Parathyroid adenoma (tissue), 2 donors: ENCODE results near the gene C1orf53.

Experiments used
- H2AFZ ChIP-seq: fragments of 300-600 bp; sonication (generic); one replicate; pipeline ENCODE4 v1.7.0; 2017; ENCODE audit warnings: antibody characterized with exemption, mild to moderate bottlenecking
- H3K27ac ChIP-seq: fragments of 300-600 bp; sonication (generic); one replicate; pipeline ENCODE4 v1.7.0; 2017
- H3K27me3 ChIP-seq: fragments of 300-600 bp; sonication (generic); one replicate; pipeline ENCODE4 v1.7.0; 2017; ENCODE audit warnings: low read length; ENCODE audit not compliant: control insufficient read depth, insufficient read depth
- H3K36me3 ChIP-seq: fragments of 300-600 bp; sonication (generic); one replicate; pipeline ENCODE4 v1.7.0; 2017; ENCODE audit warnings: low read length; ENCODE audit not compliant: control insufficient read depth, insufficient read depth
- H3K4me1 ChIP-seq: fragments of 300-600 bp; sonication (generic); one replicate; pipeline ENCODE4 v1.7.0; 2017; ENCODE audit warnings: control low read depth
- H3K4me2 ChIP-seq: fragments of 300-600 bp; sonication (generic); one replicate; pipeline ENCODE4 v1.7.0; 2017; ENCODE audit warnings: low read length
- H3K4me3 ChIP-seq: fragments of 300-600 bp; sonication (generic); one replicate; pipeline ENCODE4 v1.7.0; 2017; ENCODE audit warnings: low read depth, low read length
- H3K79me2 ChIP-seq: fragments of 300-600 bp; sonication (generic); one replicate; pipeline ENCODE4 v1.7.0; 2017; ENCODE audit warnings: control low read depth
- H3K9ac ChIP-seq: fragments of 300-600 bp; sonication (generic); one replicate; pipeline ENCODE4 v1.7.0; 2017; ENCODE audit warnings: mild to moderate bottlenecking
- H3K9me3 ChIP-seq: fragments of 300-600 bp; sonication (generic); one replicate; pipeline ENCODE4 v1.7.0; 2017; ENCODE audit warnings: low read length; ENCODE audit not compliant: control insufficient read depth
- TF ChIP-seq, protein P1 (sequence below): fragments of 300-600 bp; sonication (generic); IDR thresholded peaks from one replicate; pipeline ENCODE4 v1.7.0; 2017; ENCODE audit warnings: antibody characterized with exemption, mild to moderate bottlenecking
- donor health status: primary hyperparathyroidism.

Gene C1orf53

DNA sequence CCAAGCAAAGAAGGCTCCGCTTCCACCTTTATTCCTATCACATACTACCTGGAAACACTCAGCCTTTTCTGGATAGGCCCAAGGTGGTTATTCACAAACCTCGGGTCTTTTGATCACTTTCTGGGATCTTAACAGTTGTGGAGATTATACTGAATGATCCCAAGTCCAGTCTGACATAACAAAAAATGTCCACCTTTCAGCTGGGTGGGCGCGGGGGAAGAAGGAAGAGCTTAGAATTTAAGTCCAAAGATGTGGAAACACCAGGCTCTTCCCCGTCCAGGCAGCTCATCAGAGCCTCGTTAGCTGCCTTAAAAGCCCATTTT, 338 bp upstream of the C1orf53 start:
- no peaks in the 10 kb centered on the region for H3K9me3 ChIP-seq
- peak overlapping the region; percentile 81 for H3K27ac ChIP-seq
- peak overlapping the region; percentile 77 for H3K4me3 ChIP-seq
- H3K36me3 ChIP-seq: no peaks in the 10 kb centered on the region
- TF ChIP-seq, protein P1, sequence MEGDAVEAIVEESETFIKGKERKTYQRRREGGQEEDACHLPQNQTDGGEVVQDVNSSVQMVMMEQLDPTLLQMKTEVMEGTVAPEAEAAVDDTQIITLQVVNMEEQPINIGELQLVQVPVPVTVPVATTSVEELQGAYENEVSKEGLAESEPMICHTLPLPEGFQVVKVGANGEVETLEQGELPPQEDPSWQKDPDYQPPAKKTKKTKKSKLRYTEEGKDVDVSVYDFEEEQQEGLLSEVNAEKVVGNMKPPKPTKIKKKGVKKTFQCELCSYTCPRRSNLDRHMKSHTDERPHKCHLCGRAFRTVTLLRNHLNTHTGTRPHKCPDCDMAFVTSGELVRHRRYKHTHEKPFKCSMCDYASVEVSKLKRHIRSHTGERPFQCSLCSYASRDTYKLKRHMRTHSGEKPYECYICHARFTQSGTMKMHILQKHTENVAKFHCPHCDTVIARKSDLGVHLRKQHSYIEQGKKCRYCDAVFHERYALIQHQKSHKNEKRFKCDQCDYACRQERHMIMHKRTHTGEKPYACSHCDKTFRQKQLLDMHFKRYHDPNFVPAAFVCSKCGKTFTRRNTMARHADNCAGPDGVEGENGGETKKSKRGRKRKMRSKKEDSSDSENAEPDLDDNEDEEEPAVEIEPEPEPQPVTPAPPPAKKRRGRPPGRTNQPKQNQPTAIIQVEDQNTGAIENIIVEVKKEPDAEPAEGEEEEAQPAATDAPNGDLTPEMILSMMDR: no peak
- no peak overlapping the region for H3K9ac ChIP-seq
- no peaks in the 10 kb centered on the region for H3K27me3 ChIP-seq
- no peaks in the 10 kb centered on the region for H3K4me1 ChIP-seq
- no peaks in the 10 kb centered on the region for H3K79me2 ChIP-seq
- H3K4me2 ChIP-seq: peak overlapping the region; percentile 67
- H2AFZ ChIP-seq: peak overlapping the region; percentile 86

DNA sequence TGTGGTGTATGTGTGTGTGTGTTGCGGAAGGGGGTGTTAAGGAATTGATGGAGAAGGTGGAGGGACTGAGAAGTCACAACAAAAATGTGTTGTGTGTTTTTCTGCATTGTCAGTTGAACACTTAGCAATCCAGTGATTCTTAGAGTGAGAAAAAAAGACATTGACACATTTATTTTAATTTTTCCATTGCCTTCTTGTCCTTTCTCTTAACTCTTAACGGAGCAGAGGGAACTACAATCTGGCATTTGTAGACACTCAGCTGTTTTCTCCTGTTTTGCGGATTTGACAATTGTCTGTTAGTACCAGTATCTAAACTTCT, 725 bp downstream of the C1orf53 start:
- TF ChIP-seq, protein P1: no peak
- Histone ChIP-seq H3K4me3 (peak overlapping the region; percentile 77), H2AFZ (peak overlapping the region; percentile 82), H3K9me3 (no peaks in the 10 kb centered on the region), H3K36me3 (no peaks in the 10 kb centered on the region), H3K79me2 (no peaks in the 10 kb centered on the region), H3K4me1 (no peaks in the 10 kb centered on the region), H3K27me3 (no peaks in the 10 kb centered on the region), H3K27ac (no peak overlapping the region), H3K9ac (no peak overlapping the region), H3K4me2 (peak overlapping the region; percentile 67)

DNA sequence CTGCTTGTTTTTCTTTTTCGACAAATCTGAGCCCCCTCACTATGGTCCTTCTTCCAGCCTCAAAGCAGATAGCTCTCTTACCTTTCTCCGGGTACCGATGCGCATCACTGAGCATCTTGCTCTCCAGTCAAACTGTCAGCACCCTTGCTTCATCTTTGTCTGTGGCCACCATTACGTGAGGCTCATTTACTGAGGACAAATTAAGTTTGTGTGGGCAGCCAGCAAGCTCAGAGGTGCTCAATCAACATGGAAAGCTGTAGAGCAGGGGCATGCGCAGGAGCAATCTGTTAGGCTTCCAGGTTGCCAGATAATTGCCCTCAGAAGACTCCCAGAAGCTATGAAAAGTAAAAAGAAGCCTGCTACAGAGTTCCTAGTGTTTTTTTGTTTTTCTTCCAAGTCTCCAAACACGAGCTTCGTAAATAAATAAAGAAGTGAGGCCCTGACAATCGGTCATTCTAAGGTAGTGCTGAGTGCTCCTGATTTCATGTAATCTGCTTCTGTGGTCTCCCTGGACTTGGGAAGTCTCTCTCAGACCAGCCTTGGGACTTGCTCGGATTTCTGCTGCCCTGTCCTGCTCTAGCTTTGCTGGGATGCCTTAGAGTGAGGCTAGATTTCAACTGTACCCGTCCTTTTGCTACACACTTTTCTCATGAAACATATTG, 1.8 kb downstream of the C1orf53 start:
- Histone ChIP-seq H3K27ac (no peak overlapping the region), H3K27me3 (no peaks in the 10 kb centered on the region), H3K9ac (no peak overlapping the region), H3K4me1 (no peaks in the 10 kb centered on the region), H2AFZ (no peak overlapping the region), H3K4me2 (no peak overlapping the region), H3K36me3 (no peaks in the 10 kb centered on the region), H3K9me3 (no peaks in the 10 kb centered on the region), H3K4me3 (no peak overlapping the region), H3K79me2 (no peaks in the 10 kb centered on the region)
- TF ChIP-seq, protein P1: no peak

DNA sequence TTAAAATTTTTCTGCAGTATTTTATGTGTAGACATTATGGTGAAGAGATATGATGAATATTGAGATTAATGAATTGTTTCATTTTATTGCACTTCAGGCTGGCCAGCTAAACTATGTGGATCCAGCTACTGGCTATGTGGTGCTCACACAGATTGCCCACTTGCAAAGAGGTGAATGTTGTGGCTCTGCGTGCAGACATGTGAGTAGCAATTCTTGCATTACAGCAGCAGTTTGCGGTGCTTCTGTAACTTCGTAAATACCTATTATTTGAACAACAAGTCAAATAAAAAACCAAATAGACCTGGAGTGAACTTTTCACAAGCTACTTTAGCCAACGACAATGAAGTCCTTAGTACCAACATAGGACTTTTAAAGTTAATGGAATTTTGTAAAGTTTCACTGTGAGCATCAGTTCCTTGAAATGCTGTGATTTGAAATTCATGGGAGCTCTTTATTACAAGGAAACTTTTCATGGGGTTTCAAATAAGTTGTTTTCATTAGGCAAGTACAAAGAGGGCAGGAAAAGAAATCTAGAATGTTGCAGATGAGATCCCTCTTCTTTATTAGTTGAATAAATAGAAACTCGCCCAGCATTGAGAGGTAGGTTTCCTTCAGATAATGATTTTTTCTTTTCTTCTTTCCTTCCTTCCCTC, 3.4 kb downstream of the C1orf53 start:
- Histone ChIP-seq H3K9me3 (no peaks in the 10 kb centered on the region), H3K79me2 (no peaks in the 10 kb centered on the region), H3K27ac (no peak overlapping the region), H2AFZ (no peak overlapping the region), H3K36me3 (no peaks in the 10 kb centered on the region), H3K27me3 (no peaks in the 10 kb centered on the region), H3K4me1 (no peaks in the 10 kb centered on the region), H3K4me3 (no peak overlapping the region), H3K4me2 (no peak overlapping the region), H3K9ac (no peak overlapping the region)
- TF ChIP-seq, protein P1: no peak
